Astrocyte (in vitro differentiated cells and primary cell): ENCODE data around the gene TCEAL8. TPM values are rescaled to one million over a fixed set of nuclear protein-coding genes. Genes with fewer than 3 reads are reported as not detected.

Experiments used
- DNase-seq: peaks from one replicate; pipeline ENCODE4 v3.0.0-alpha.2; 2010; ENCODE audit warnings: low read depth
- FAIRE-seq: peaks from 2 replicates; lab custom pipeline; 2011; peaks lifted over from hg19 to GRCh38; lab: Jason Lieb, UNC
- H2AFZ ChIP-seq: 2 replicates; pipeline ENCODE4 v1.6.0; 2012; ENCODE audit warnings: low read depth, low read length, inconsistent platforms
- H3K27ac ChIP-seq: 2 replicates; pipeline ENCODE4 v1.5.1; 2011; ENCODE audit warnings: low read depth, low read length, inconsistent platforms
- H3K27me3 ChIP-seq: 2 replicates; pipeline ENCODE4 v1.6.0; 2011; ENCODE audit warnings: low read length, inconsistent platforms; ENCODE audit not compliant: insufficient read depth
- H3K36me3 ChIP-seq: 2 replicates; pipeline ENCODE4 v1.5.1; 2011; ENCODE audit warnings: low read length, inconsistent platforms; ENCODE audit not compliant: insufficient read depth
- H3K4me1 ChIP-seq: 2 replicates; pipeline ENCODE4 v1.5.1; 2011; ENCODE audit warnings: low read length, inconsistent platforms; ENCODE audit not compliant: insufficient read depth
- H3K4me2 ChIP-seq: 2 replicates; pipeline ENCODE4 v1.6.0; 2012; ENCODE audit warnings: low read length, inconsistent platforms
- H3K4me3 ChIP-seq: 2 replicates; pipeline ENCODE4 v1.5.1; 2011; ENCODE audit warnings: low read depth, mild to moderate bottlenecking, low read length, inconsistent platforms; ENCODE audit not compliant: insufficient read depth
- H3K79me2 ChIP-seq: 2 replicates; pipeline ENCODE4 v1.6.0; 2012; ENCODE audit warnings: mild to moderate bottlenecking, low read length, inconsistent platforms; ENCODE audit not compliant: insufficient read depth
- H3K9ac ChIP-seq: 2 replicates; pipeline ENCODE4 v1.6.0; 2012; ENCODE audit warnings: mild to moderate bottlenecking, low read length, inconsistent platforms
- H3K9me3 ChIP-seq: 2 replicates; pipeline ENCODE4 v1.5.1; 2012; ENCODE audit warnings: low read depth, mild to moderate bottlenecking, low read length, inconsistent platforms; ENCODE audit not compliant: insufficient read depth
- H4K20me1 ChIP-seq: 2 replicates; pipeline ENCODE4 v1.6.0; 2012; ENCODE audit warnings: low read length, inconsistent platforms; ENCODE audit not compliant: insufficient read depth
- H3K27ac Mint-ChIP-seq: one replicate; pipeline ENCODE4 v1.8.0; 2021; ENCODE audit warnings: mild to moderate bottlenecking, mixed read lengths; ENCODE audit not compliant: unreplicated experiment
- H3K27me3 Mint-ChIP-seq: one replicate; pipeline ENCODE4 v1.8.0; 2021; ENCODE audit warnings: low read depth, mixed read lengths; ENCODE audit not compliant: unreplicated experiment
- H3K36me3 Mint-ChIP-seq: one replicate; pipeline ENCODE4 v1.8.0; 2021; ENCODE audit warnings: low read depth, mixed read lengths; ENCODE audit not compliant: unreplicated experiment
- H3K4me1 Mint-ChIP-seq: one replicate; pipeline ENCODE4 v1.8.0; 2021; ENCODE audit warnings: low read depth, mixed read lengths; ENCODE audit not compliant: unreplicated experiment
- H3K4me3 Mint-ChIP-seq: one replicate; pipeline ENCODE4 v1.8.0; 2021; ENCODE audit warnings: mild to moderate bottlenecking, moderate library complexity, mixed read lengths; ENCODE audit not compliant: unreplicated experiment
- H3K9me3 Mint-ChIP-seq: one replicate; pipeline ENCODE4 v1.8.0; 2021; ENCODE audit warnings: mild to moderate bottlenecking, mixed read lengths; ENCODE audit not compliant: unreplicated experiment
- EZH2 ChIP-seq: IDR thresholded peaks from 2 replicates; pipeline ENCODE4 v1.6.1; 2012; ENCODE audit warnings: mild to moderate bottlenecking, low read length, inconsistent platforms; ENCODE audit not compliant: insufficient read depth
- total RNA-seq: library from RNA; stranded (reverse); gene quantifications from 2 replicates; pipeline ENCODE4 v1.2.1, GENCODE V29; 2021
- TF ChIP-seq, protein P1 (sequence below): IDR thresholded peaks from 2 replicates; pipeline ENCODE4 v1.5.1; 2011; ENCODE audit warnings: low read depth, mild to moderate bottlenecking, inconsistent platforms, low read length, moderate library complexity; ENCODE audit not compliant: insufficient read depth

TCEAL8 gene
- total RNA-seq, 1 donor from 2014 or later = 62.2 TPM

DNA sequence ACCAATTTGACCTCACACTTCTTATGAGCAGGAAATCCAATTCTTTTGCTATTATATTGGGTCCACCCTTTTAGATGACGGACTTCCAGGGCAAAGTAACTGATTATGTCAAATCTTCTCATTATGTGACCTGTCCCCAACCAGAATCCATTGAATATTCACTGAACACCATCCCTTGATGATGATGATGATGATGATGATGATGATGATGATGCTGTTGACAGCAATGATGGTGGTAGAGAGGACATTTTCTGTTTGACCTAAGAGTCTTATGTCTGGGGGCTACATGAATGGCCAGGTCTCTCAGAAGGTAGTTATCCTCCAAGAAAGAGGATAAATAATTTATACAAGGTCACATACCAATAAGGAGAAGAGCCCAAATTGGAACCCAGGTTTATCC, 5.2 kb downstream of the TCEAL8 start:
- peaks cover 4% of the 10 kb centered on the region for H3K36me3 Mint-ChIP-seq
- Histone ChIP-seq H3K9ac (no peak overlapping the region), H3K4me3 (no peak overlapping the region), H3K4me2 (no peak overlapping the region), H3K79me2 (peaks cover 16% of the 10 kb centered on the region), H4K20me1 (peaks cover 6% of the 10 kb centered on the region), H3K27ac (no peak overlapping the region), H3K36me3 (peaks cover 9% of the 10 kb centered on the region), H3K9me3 (no peaks in the 10 kb centered on the region), H3K4me1 (no peaks in the 10 kb centered on the region), H2AFZ (no peak overlapping the region), H3K27me3 (no peaks in the 10 kb centered on the region)
- H3K27me3 Mint-ChIP-seq = no peaks in the 10 kb centered on the region
- TF ChIP-seq, protein P1, sequence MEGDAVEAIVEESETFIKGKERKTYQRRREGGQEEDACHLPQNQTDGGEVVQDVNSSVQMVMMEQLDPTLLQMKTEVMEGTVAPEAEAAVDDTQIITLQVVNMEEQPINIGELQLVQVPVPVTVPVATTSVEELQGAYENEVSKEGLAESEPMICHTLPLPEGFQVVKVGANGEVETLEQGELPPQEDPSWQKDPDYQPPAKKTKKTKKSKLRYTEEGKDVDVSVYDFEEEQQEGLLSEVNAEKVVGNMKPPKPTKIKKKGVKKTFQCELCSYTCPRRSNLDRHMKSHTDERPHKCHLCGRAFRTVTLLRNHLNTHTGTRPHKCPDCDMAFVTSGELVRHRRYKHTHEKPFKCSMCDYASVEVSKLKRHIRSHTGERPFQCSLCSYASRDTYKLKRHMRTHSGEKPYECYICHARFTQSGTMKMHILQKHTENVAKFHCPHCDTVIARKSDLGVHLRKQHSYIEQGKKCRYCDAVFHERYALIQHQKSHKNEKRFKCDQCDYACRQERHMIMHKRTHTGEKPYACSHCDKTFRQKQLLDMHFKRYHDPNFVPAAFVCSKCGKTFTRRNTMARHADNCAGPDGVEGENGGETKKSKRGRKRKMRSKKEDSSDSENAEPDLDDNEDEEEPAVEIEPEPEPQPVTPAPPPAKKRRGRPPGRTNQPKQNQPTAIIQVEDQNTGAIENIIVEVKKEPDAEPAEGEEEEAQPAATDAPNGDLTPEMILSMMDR = no peak
- TF ChIP-seq EZH2 = no peak
- no peak overlapping the region for H3K27ac Mint-ChIP-seq
- H3K4me1 Mint-ChIP-seq = peaks cover 9% of the 10 kb centered on the region
- FAIRE-seq = no peak
- no peak for DNase-seq
- no peak overlapping the region for H3K4me3 Mint-ChIP-seq
- H3K9me3 Mint-ChIP-seq = no peaks in the 10 kb centered on the region

DNA sequence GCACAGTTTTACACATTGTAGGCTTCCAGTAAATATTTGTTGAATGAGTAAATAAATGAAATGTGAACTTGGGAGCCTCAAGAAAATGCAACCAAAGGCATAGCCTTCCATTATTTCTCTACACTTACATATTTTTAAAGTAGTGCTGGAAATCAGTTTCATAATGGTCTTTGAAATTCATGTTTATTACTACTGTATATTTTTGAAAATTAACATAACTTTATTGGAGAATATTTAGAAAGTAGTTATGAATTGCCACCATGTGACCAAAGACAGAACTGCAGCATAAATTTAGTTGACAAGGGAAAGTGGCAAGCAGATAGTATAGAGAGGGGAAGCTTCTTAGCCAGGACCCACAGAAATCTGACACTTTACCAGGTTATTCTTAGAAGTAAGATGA, 6.4 kb downstream of the TCEAL8 start:
- no peak overlapping the region for H3K4me3 Mint-ChIP-seq
- DNase-seq (peak; percentile 3), FAIRE-seq (peak; percentile 29)
- Histone ChIP-seq H3K4me1 (no peaks in the 10 kb centered on the region), H3K4me3 (no peak overlapping the region), H4K20me1 (peaks cover 6% of the 10 kb centered on the region), H3K27ac (no peak overlapping the region), H3K79me2 (peaks cover 3% of the 10 kb centered on the region), H3K9me3 (no peaks in the 10 kb centered on the region), H3K9ac (no peak overlapping the region), H3K36me3 (peaks cover 9% of the 10 kb centered on the region), H3K27me3 (no peaks in the 10 kb centered on the region), H2AFZ (no peak overlapping the region), H3K4me2 (no peak overlapping the region)
- H3K9me3 Mint-ChIP-seq = no peaks in the 10 kb centered on the region
- H3K36me3 Mint-ChIP-seq = peaks cover 3% of the 10 kb centered on the region
- no peaks in the 10 kb centered on the region for H3K27me3 Mint-ChIP-seq
- H3K27ac Mint-ChIP-seq = no peak overlapping the region
- H3K4me1 Mint-ChIP-seq = peaks cover 8% of the 10 kb centered on the region
- TF ChIP-seq, protein P1 = peak; percentile 30
- no peak for TF ChIP-seq EZH2

DNA sequence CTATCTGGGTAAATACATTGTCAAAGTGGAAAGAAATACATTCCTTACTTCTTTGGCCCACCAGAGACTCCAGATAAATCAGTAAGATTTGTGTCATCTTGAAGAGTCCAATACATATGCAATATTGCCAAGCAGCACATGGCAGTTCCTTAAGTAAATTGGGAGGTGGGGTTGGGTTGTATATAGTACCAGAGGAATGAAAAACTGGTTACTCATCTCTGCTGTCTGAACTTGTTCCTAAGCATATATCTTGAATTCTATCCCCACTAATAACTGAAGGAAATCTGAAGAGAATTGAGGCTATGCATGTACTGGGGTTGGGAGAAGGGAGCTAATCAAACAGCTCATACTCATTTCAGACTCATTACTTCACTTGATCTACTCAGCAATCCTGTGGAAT, 14.8 kb downstream of the TCEAL8 start:
- FAIRE-seq (peak; percentile 50), DNase-seq (no peak)
- Histone ChIP-seq H3K9ac (no peak overlapping the region), H3K36me3 (no peaks in the 10 kb centered on the region), H3K4me1 (no peaks in the 10 kb centered on the region), H2AFZ (no peak overlapping the region), H3K4me2 (no peak overlapping the region), H4K20me1 (no peaks in the 10 kb centered on the region), H3K79me2 (no peaks in the 10 kb centered on the region), H3K27me3 (no peaks in the 10 kb centered on the region), H3K27ac (no peak overlapping the region), H3K4me3 (no peak overlapping the region), H3K9me3 (no peaks in the 10 kb centered on the region)
- TF ChIP-seq, protein P1 = no peak
- no peak for TF ChIP-seq EZH2
- no peaks in the 10 kb centered on the region for H3K9me3 Mint-ChIP-seq
- H3K4me1 Mint-ChIP-seq = no peaks in the 10 kb centered on the region
- no peak overlapping the region for H3K27ac Mint-ChIP-seq
- peaks cover 7% of the 10 kb centered on the region for H3K27me3 Mint-ChIP-seq
- no peak overlapping the region for H3K4me3 Mint-ChIP-seq
- H3K36me3 Mint-ChIP-seq = no peaks in the 10 kb centered on the region
